ENCODE results near the gene PSMD2. TPM values are rescaled to one million over a fixed set of nuclear protein-coding genes. Genes with fewer than 3 reads are reported as not detected.
A peak's percentile ranks its signal among the peaks of the same experiment; 100 is the strongest.

PSMD2 gene
- total and polyA plus RNA-seq, 7 donors = 105 to 246 (median 174) TPM

- intact Hi-C loops (cut with DNase I) = no loop called here
- 1 to 2% methylated on average over 91 of the region's 91 CpGs for WGBS, 2 donors
- H3K4me3 ChIP-seq = peak overlapping the region in 2 of 4 donors; percentile 34 to 45
- H3K27me3 ChIP-seq = peaks cover 43 to 79% (median 67%) of the 10 kb centered on the region in 3 donors
- no peak overlapping the region for H3K27ac ChIP-seq
- DNase-seq = no peak
- TF ChIP-seq POLR2AphosphoS5 (IDR thresholded peaks at IDR 0.05) = no peak
- no peak for TF ChIP-seq EP300 (IDR thresholded peaks at IDR 0.05)
- no peak for TF ChIP-seq POLR2A (IDR thresholded peaks at IDR 0.05)
- TF ChIP-seq CTCF (IDR thresholded peaks at IDR 0.05) = no peak
- H3K4me1 ChIP-seq = peaks cover 0 to 34% (median 33%) of the 10 kb centered on the region in 4 donors
- H3K9me3 ChIP-seq = no peaks in the 10 kb centered on the region
- no peaks in the 10 kb centered on the region for H3K36me3 ChIP-seq
These were observed 38.9 kb upstream of the PSMD2 start for GRCh38 chr3:184259878-184260723.

GRCh38 chr3:184260724-184261269, 38.2 kb upstream of the PSMD2 start:
- Histone ChIP-seq H3K36me3 (no peaks in the 10 kb centered on the region), H3K4me3 (peak overlapping the region in 3 of 4 donors; percentile 28 to 45 (median 43)), H3K27me3 (peaks cover 43 to 86% (median 67%) of the 10 kb centered on the region in 3 donors), H3K4me1 (peaks cover 0 to 34% (median 33%) of the 10 kb centered on the region in 4 donors), H3K9me3 (no peaks in the 10 kb centered on the region), H3K27ac (no peak overlapping the region)
- no peak for DNase-seq
- WGBS, 2 donors = 1 to 2% methylated on average over 49 of the region's 49 CpGs
- intact Hi-C loops (cut with DNase I) = no loop called here
- no peak for TF ChIP-seq POLR2A (IDR thresholded peaks at IDR 0.05)
- no peak for TF ChIP-seq CTCF (IDR thresholded peaks at IDR 0.05)
- TF ChIP-seq EP300 (IDR thresholded peaks at IDR 0.05) = no peak
- no peak for TF ChIP-seq POLR2AphosphoS5 (IDR thresholded peaks at IDR 0.05)

- H3K9me3 ChIP-seq = no peaks in the 10 kb centered on the region
- intact Hi-C loops (cut with DNase I) = no loop called here
- no peak for DNase-seq
These were observed 37.7 kb upstream of the PSMD2 start, which contains the start of gene CAMK2N2 for GRCh38 chr3:184261270-184261853. TSS of gene CAMK2N2 (minus strand) at chr3:184261553. CDS start at chr3:184261285, 268 bp downstream.

More at GRCh38 chr3:184261270-184261853, 37.7 kb upstream of the PSMD2 start, which contains the start of gene CAMK2N2:
- Histone ChIP-seq H3K4me1 (peaks cover 0 to 34% (median 33%) of the 10 kb centered on the region in 4 donors), H3K27ac (no peak within 1 kb of the TSS), H3K4me3 (peak within 1 kb of the TSS in 3 of 4 donors; percentile 28 to 45 (median 43)), H3K27me3 (peaks cover 43 to 91% (median 67%) of the 10 kb centered on the region in 3 donors), H3K36me3 (no peaks in the 10 kb centered on the region)
- TF ChIP-seq POLR2A (IDR thresholded peaks at IDR 0.05) (no peak), EP300 (IDR thresholded peaks at IDR 0.05) (no peak), POLR2AphosphoS5 (IDR thresholded peaks at IDR 0.05) (no peak), CTCF (IDR thresholded peaks at IDR 0.05) (no peak)
- 0 to 1% methylated on average over 67 of the region's 67 CpGs for WGBS, 2 donors

Data from sigmoid colon (tissue), 7 donors.